ENCODE measurements around the gene COBL. TPM values are rescaled to one million over a fixed set of nuclear protein-coding genes. Genes with fewer than 3 reads are reported as not detected.

The COBL gene
- total and polyA plus RNA-seq, 10 of the 15 experiments (the other 5 are each of a cell fraction or from before 2014, with no cell fraction given) = 0.21 TPM; not detected in 9

- no peak for DNase-seq (ENCODE audit: low read depth, low spot score)
- ChIA-PET POLR2A (no interaction called here), CTCF (no interaction called here), RAD21 (ENCODE audit: unreplicated experiment) (no interaction called here), SMC1A (ENCODE audit: uncharacterized antibody, unreplicated experiment) (no interaction called here)
- ATAC-seq = no peak
- 25% methylated on average over 6 of the region's 6 CpGs for WGBS (ENCODE audit: insufficient coverage, insufficient replicate concordance, low lambda C conversion rate, missing lambda C conversion rate)
- in situ Hi-C loops (cut with MboI) (no loop called here), intact Hi-C loops (cut with micrococcal nuclease; ENCODE audit: unreplicated experiment) (no loop called here)
- FAIRE-seq = no peak
- Histone ChIP-seq H3K79me2 (ENCODE audit: control insufficient read depth, insufficient read depth, low read length) (no peaks in the 10 kb centered on the region), H3K9me3 (replicated peaks; ENCODE audit: control insufficient read depth, insufficient read depth, low read length) (no peaks in the 10 kb centered on the region), H3K9ac (ENCODE audit: control insufficient read depth, insufficient read depth, low read length) (no peak overlapping the region), H3K4me1 (ENCODE audit: control insufficient read depth, insufficient read depth, low read length) (no peaks in the 10 kb centered on the region), H3K27ac (ENCODE audit: control insufficient read depth, insufficient read depth) (no peak overlapping the region), H3K4me2 (ENCODE audit: control insufficient read depth, insufficient read depth) (no peak overlapping the region), H4K20me1 (ENCODE audit: control insufficient read depth, insufficient read depth) (no peaks in the 10 kb centered on the region), H3K4me3 (no peak overlapping the region), H3K27me3 (replicated peaks in 1 of 2; ENCODE audit: control insufficient read depth in 2 of 2, insufficient read depth in 2 of 2, low read length in 1 of 2) (peaks cover 3% of the 10 kb centered on the region in 2 experiments; a peak in 3 of 4 replicates), H3K36me3 (ENCODE audit: control insufficient read depth in 2 of 2, insufficient read depth in 2 of 2, low read length in 1 of 2) (no peaks in the 10 kb centered on the region), H2AFZ (ENCODE audit: control insufficient read depth, low read depth, low read length) (no peak overlapping the region)
- no TSS peak for BruUV-seq (replicated peaks)
- TF ChIP-seq BCLAF1 (IDR thresholded peaks at IDR 0.05) = no peak
- no peak for TF ChIP-seq NBN (IDR thresholded peaks at IDR 0.05)
- no peak for TF ChIP-seq BRCA1 (IDR thresholded peaks at IDR 0.05; ENCODE audit: low read depth, low read length)
- TF ChIP-seq SMAD1 (IDR thresholded peaks at IDR 0.05; ENCODE audit: low read depth, partially characterized antibody) = no peak
- TF ChIP-seq JUNB (IDR thresholded peaks at IDR 0.05) = no peak
- TF ChIP-seq NFXL1 (IDR thresholded peaks at IDR 0.05; ENCODE audit: borderline replicate concordance) = no peak
- no peak for TF ChIP-seq RFX5 (IDR thresholded peaks at IDR 0.05; ENCODE audit: low read depth, low read length)
- TF ChIP-seq POLR2AphosphoS2 (IDR thresholded peaks at IDR 0.05; ENCODE audit: low read depth, low read length) = no peak
- no peak for TF ChIP-seq SREBF2 (IDR thresholded peaks at IDR 0.05; ENCODE audit: low read length)
- no peak for TF ChIP-seq TAF1 (IDR thresholded peaks at IDR 0.05; ENCODE audit: borderline replicate concordance, low read depth, low read length)
- no peak for TF ChIP-seq POLR2A (IDR thresholded peaks at IDR 0.05; ENCODE audit: low read depth, low read length)
- TF ChIP-seq IRF3 (IDR thresholded peaks at IDR 0.05) = no peak
- TF ChIP-seq HCFC1 (IDR thresholded peaks at IDR 0.05; ENCODE audit: low read length) = no peak
- no peak for TF ChIP-seq MYB (IDR thresholded peaks at IDR 0.05; ENCODE audit: borderline replicate concordance, low read depth, low read length)
- TF ChIP-seq ZBTB40 (IDR thresholded peaks at IDR 0.05; ENCODE audit: borderline replicate concordance) = no peak
- TF ChIP-seq USF1 (IDR thresholded peaks at IDR 0.05; ENCODE audit: borderline replicate concordance, extremely low read length, insufficient read depth, low read depth, low read length) = no peak
These were observed 2.7 kb downstream of the COBL start for GRCh38 chr7:51313738-51314425.

All from GM12878 (cell line).